ENCODE data around the gene MT1M. TPM values are rescaled to one million over a fixed set of nuclear protein-coding genes. Genes with fewer than 3 reads are reported as not detected.
A peak's percentile ranks its signal among the peaks of the same experiment; 100 is the strongest.

MT1M gene
- total and polyA plus RNA-seq, 2 of the 4 experiments (the other 2 are of a cell fraction): 0.10 TPM; not detected in 1

- Histone ChIP-seq H4K8ac (ENCODE audit: low read depth in 2 of 2, low read length in 2 of 2) (peak overlapping the region; percentile 54 to 66; a peak in 3 of 4 replicates), H3K4ac (ENCODE audit: low read depth, low read length) (peak overlapping the region; percentile 83), H2BK20ac (ENCODE audit: low read depth, low read length) (peak overlapping the region; percentile 73), H4K5ac (ENCODE audit: low read depth, low read length) (peak overlapping the region; percentile 86), H2AFZ (replicated peaks; ENCODE audit: low read length, poor library complexity) (peak overlapping the region; percentile 94), H4K91ac (ENCODE audit: insufficient read depth, low read depth, low read length) (peak overlapping the region; percentile 54), H2BK120ac (ENCODE audit: low read depth, low read length) (peak overlapping the region; percentile 73), H2AK9ac (replicated peaks; ENCODE audit: low read depth, low read length, poor library complexity) (peak overlapping the region; percentile 73), H2AK5ac (ENCODE audit: low read depth, low read length) (peak overlapping the region; percentile 97), H3K56ac (ENCODE audit: extremely low read depth, insufficient read depth, low read length) (0 out of 2 replicates have a peak overlapping the region, but pooled peaks have one; percentile 4), H3K27me3 (ENCODE audit: control insufficient read depth, insufficient read depth, low read length) (no peaks in the 10 kb centered on the region), H3K9me3 (ENCODE audit: control insufficient read depth, insufficient read depth, low read length) (no peaks in the 10 kb centered on the region), H2BK15ac (ENCODE audit: low read depth, low read length) (peak overlapping the region; percentile 88), H3K4me1 (ENCODE audit: control insufficient read depth, insufficient read depth, low read length) (peaks cover 18% of the 10 kb centered on the region), H3K79me1 (ENCODE audit: low read depth in 1 of 2, low read length in 2 of 2) (peaks cover 2 to 39% of the 10 kb centered on the region in 2 experiments; a peak in 3 of 4 replicates), H3K9me1 (ENCODE audit: insufficient read depth, low read length) (peaks cover 16% of the 10 kb centered on the region), H3K36me3 (ENCODE audit: control insufficient read depth, insufficient read depth, low read length) (no peaks in the 10 kb centered on the region), H3K9ac (ENCODE audit: low read depth, low read length) (peak overlapping the region; percentile 66; the same call in 1 of the 2 replicates), H4K20me1 (ENCODE audit: insufficient read depth, low read length) (no peaks in the 10 kb centered on the region), H3K4me3 (ENCODE audit: insufficient read depth, low read depth, low read length) (no peak overlapping the region), H2BK5ac (ENCODE audit: low read depth, low read length, poor library complexity, severe bottlenecking) (peak overlapping the region; percentile 21), H3K14ac (replicated peaks; ENCODE audit: low read depth, low read length) (peak overlapping the region; percentile 72), H3K4me2 (ENCODE audit: low read depth, low read length) (no peak overlapping the region; the same call in 1 of the 2 replicates), H3K18ac (ENCODE audit: low read depth, low read length) (no peak overlapping the region), H3K27ac (ENCODE audit: insufficient read depth, low read length) (peak overlapping the region; percentile 22; the same call in 1 of the 2 replicates), H3K23ac (ENCODE audit: low read depth, low read length) (peak overlapping the region; percentile 53)
- 34% methylated on average over 8 of the region's 23 CpGs; no CpG with 5 or more reads in 1 of the 2 experiments for WGBS, 2 experiments (ENCODE audit: extremely low coverage in 2 of 2, insufficient read length in 1 of 2)
- in situ Hi-C loops (cut with MboI; ENCODE audit: low sequenced_read_pairs) (no loop called here), dilution Hi-C loops (cut with HindIII; ENCODE audit: low sequenced_read_pairs, unreplicated experiment) (no loop called here), intact Hi-C loops (cut with micrococcal nuclease) (no loop called here)
- DNase-seq (no peak), ATAC-seq (ENCODE audit: low read depth) (no peak)
- ChIA-PET POLR2A (ENCODE audit: unreplicated experiment) (interaction anchor here (0.5 kb wide), 1 partner anchor 10 kb away, joined by 3 read pairs; no protein-coding TSS in a partner anchor), CTCF (interaction anchor here (0.6 kb wide), 1 partner anchor 12 kb away, joined by 3 read pairs; no protein-coding TSS in a partner anchor)
- no TSS peak for BruUV-seq (replicated peaks)
- TF ChIP-seq CEBPB (IDR thresholded peaks at IDR 0.05; ENCODE audit: low read depth, low read length): no peak
- TF ChIP-seq MAFK (IDR thresholded peaks at IDR 0.05; ENCODE audit: low read depth, low read length): no peak
- TF ChIP-seq NFE2L2 (IDR thresholded peaks at IDR 0.05; ENCODE audit: low read depth, low read length): no peak
- no peak for TF ChIP-seq SMC3 (IDR thresholded peaks at IDR 0.05; ENCODE audit: low read depth, low read length)
- no peak for TF ChIP-seq BHLHE40 (IDR thresholded peaks at IDR 0.05; ENCODE audit: low read depth, low read length)
- TF ChIP-seq RCOR1 (IDR thresholded peaks at IDR 0.05; ENCODE audit: insufficient replicate concordance, low read length): no peak
- TF ChIP-seq MXI1 (IDR thresholded peaks at IDR 0.05; ENCODE audit: borderline replicate concordance, low read depth, low read length): no peak
- no peak for TF ChIP-seq USF2 (IDR thresholded peaks at IDR 0.05; ENCODE audit: low read depth, low read length)
- no peak for TF ChIP-seq FOS (IDR thresholded peaks at IDR 0.05; ENCODE audit: low read depth, low read length)
- no peak for TF ChIP-seq ELK1 (IDR thresholded peaks at IDR 0.05; ENCODE audit: borderline replicate concordance, low read depth, low read length)
- TF ChIP-seq MAZ (IDR thresholded peaks at IDR 0.05; ENCODE audit: borderline replicate concordance, low read depth, low read length): no peak
- no peak for TF ChIP-seq POLR2A (IDR thresholded peaks at IDR 0.05; ENCODE audit: low read depth, low read length)
Measured at GRCh38 chr16:56616608-56617211, 15.7 kb upstream of the MT1M start.
